ENCODE data around the gene AGPAT3. TPM values are rescaled to one million over a fixed set of nuclear protein-coding genes. Genes with fewer than 3 reads are reported as not detected.

AGPAT3 gene
- total and polyA plus RNA-seq, 2 experiments from 2014 or later = 41.0 to 51.2 TPM

- Histone ChIP-seq H3K4me2 (no peak overlapping the region), H3K36me3 (replicated peaks; ENCODE audit: insufficient read depth, low read depth) (no peaks in the 10 kb centered on the region), H2AFZ (no peak overlapping the region), H3K4me3 (no peak overlapping the region), H3K27me3 (no peaks in the 10 kb centered on the region), H3K4me1 (ENCODE audit: insufficient read depth) (peaks cover 19% of the 10 kb centered on the region), H3K27ac (no peak overlapping the region), H3K9me3 (ENCODE audit: low read depth) (no peaks in the 10 kb centered on the region), H3K9me2 (replicated peaks; ENCODE audit: insufficient read depth) (no peaks in the 10 kb centered on the region), H3K79me2 (peaks cover 94% of the 10 kb centered on the region), H4K20me1 (ENCODE audit: insufficient read depth, poor library complexity, severe bottlenecking) (peaks cover 37% of the 10 kb centered on the region)
- 96% methylated on average over 1 of the region's 1 CpG for WGBS (ENCODE audit: low lambda C conversion rate, missing lambda C conversion rate)
- DNase-seq (ENCODE audit: low spot score) = no peak
- TF ChIP-seq EZH2 (IDR thresholded peaks at IDR 0.05; ENCODE audit: borderline replicate concordance) (no peak), EZH2phosphoT487 (IDR thresholded peaks at IDR 0.05; ENCODE audit: low read depth, severe bottlenecking, unreplicated experiment) (no peak)
- TF ChIP-seq, protein P1, sequence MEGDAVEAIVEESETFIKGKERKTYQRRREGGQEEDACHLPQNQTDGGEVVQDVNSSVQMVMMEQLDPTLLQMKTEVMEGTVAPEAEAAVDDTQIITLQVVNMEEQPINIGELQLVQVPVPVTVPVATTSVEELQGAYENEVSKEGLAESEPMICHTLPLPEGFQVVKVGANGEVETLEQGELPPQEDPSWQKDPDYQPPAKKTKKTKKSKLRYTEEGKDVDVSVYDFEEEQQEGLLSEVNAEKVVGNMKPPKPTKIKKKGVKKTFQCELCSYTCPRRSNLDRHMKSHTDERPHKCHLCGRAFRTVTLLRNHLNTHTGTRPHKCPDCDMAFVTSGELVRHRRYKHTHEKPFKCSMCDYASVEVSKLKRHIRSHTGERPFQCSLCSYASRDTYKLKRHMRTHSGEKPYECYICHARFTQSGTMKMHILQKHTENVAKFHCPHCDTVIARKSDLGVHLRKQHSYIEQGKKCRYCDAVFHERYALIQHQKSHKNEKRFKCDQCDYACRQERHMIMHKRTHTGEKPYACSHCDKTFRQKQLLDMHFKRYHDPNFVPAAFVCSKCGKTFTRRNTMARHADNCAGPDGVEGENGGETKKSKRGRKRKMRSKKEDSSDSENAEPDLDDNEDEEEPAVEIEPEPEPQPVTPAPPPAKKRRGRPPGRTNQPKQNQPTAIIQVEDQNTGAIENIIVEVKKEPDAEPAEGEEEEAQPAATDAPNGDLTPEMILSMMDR (IDR thresholded peaks at IDR 0.05; ENCODE audit: poor library complexity) = no peak
These were observed 21.5 kb downstream of the AGPAT3 start for GRCh38 chr21:43886565-43886964.

DNA sequence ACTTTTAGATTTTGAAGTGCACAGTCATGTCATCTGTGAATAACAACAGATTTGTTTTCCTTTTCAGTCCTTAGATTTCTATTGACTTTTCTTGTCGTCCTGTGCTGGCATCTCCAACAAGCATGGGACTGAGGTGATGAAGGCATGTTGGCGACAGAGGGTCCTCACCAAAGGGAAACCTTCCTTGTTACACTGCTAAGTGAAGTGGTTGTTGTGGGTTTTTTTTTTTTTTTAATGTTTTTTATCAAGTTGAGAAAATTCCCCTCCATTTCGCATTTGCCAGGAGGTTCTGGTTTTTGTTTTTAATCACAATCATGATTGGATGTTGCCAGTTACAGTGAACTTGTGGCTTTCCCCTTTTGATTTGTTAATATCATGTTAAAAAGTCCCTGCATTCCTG is 24.0 kb downstream of the AGPAT3 start:
- no peak overlapping the region for H2AFZ ChIP-seq
- H3K4me1 ChIP-seq (ENCODE audit: insufficient read depth) = peaks cover 18% of the 10 kb centered on the region
- no peak overlapping the region for H3K4me2 ChIP-seq
- WGBS (ENCODE audit: low lambda C conversion rate, missing lambda C conversion rate) = 94% methylated on average over 3 of the region's 3 CpGs
- no peaks in the 10 kb centered on the region for H3K9me2 ChIP-seq (replicated peaks; ENCODE audit: insufficient read depth)
- H3K27ac ChIP-seq = no peak overlapping the region
- DNase-seq (ENCODE audit: low spot score) = no peak
- no peaks in the 10 kb centered on the region for H3K27me3 ChIP-seq
- H3K36me3 ChIP-seq (replicated peaks; ENCODE audit: insufficient read depth, low read depth) = no peaks in the 10 kb centered on the region
- no peak for TF ChIP-seq EZH2 (IDR thresholded peaks at IDR 0.05; ENCODE audit: borderline replicate concordance)
- TF ChIP-seq, protein P1 (IDR thresholded peaks at IDR 0.05; ENCODE audit: poor library complexity) = no peak
- no peak for TF ChIP-seq EZH2phosphoT487 (IDR thresholded peaks at IDR 0.05; ENCODE audit: low read depth, severe bottlenecking, unreplicated experiment)
- H4K20me1 ChIP-seq (ENCODE audit: insufficient read depth, poor library complexity, severe bottlenecking) = peaks cover 23% of the 10 kb centered on the region
- H3K9me3 ChIP-seq (ENCODE audit: low read depth) = no peaks in the 10 kb centered on the region
- H3K79me2 ChIP-seq = peaks cover 89% of the 10 kb centered on the region
- no peak overlapping the region for H3K4me3 ChIP-seq

- WGBS (ENCODE audit: low lambda C conversion rate, missing lambda C conversion rate) = 71% methylated on average over 9 of the region's 9 CpGs
- H2AFZ ChIP-seq = no peak overlapping the region
These were observed 25.0 kb downstream of the AGPAT3 start for GRCh38 chr21:43890042-43890441.

More at GRCh38 chr21:43890042-43890441, 25.0 kb downstream of the AGPAT3 start:
- Histone ChIP-seq H3K36me3 (replicated peaks; ENCODE audit: insufficient read depth, low read depth) (no peaks in the 10 kb centered on the region), H3K9me3 (ENCODE audit: low read depth) (no peaks in the 10 kb centered on the region), H3K27me3 (no peaks in the 10 kb centered on the region), H3K4me3 (no peak overlapping the region), H3K4me2 (no peak overlapping the region), H3K79me2 (peaks cover 92% of the 10 kb centered on the region), H3K27ac (no peak overlapping the region), H3K9me2 (replicated peaks; ENCODE audit: insufficient read depth) (no peaks in the 10 kb centered on the region), H3K4me1 (ENCODE audit: insufficient read depth) (peaks cover 10% of the 10 kb centered on the region), H4K20me1 (ENCODE audit: insufficient read depth, poor library complexity, severe bottlenecking) (peaks cover 20% of the 10 kb centered on the region)
- TF ChIP-seq, protein P1 (IDR thresholded peaks at IDR 0.05; ENCODE audit: poor library complexity) = no peak
- TF ChIP-seq EZH2phosphoT487 (IDR thresholded peaks at IDR 0.05; ENCODE audit: low read depth, severe bottlenecking, unreplicated experiment) (no peak), EZH2 (IDR thresholded peaks at IDR 0.05; ENCODE audit: borderline replicate concordance) (no peak)
- DNase-seq (ENCODE audit: low spot score) = no peak

All from hepatocyte (in vitro differentiated cells).